ENCODE results near the gene PKNOX2. TPM values are rescaled to one million over a fixed set of nuclear protein-coding genes. Genes with fewer than 3 reads are reported as not detected.

Gene PKNOX2
- total RNA-seq, 1 donor from 2014 or later, result 21.5 TPM

GRCh38 chr11:125165843-125166763 lies 1.6 kb downstream of the PKNOX2 start:
- Mint-ChIP-seq H3K27me3 (ENCODE audit: low read depth) (peaks cover 13% of the 10 kb centered on the region), H3K9me3 (no peaks in the 10 kb centered on the region), H3K4me3 (peak overlapping the region; percentile 98), H3K27ac (ENCODE audit: unreplicated experiment) (peak overlapping the region; percentile 97), H3K4me1 (peaks cover 79% of the 10 kb centered on the region), H3K36me3 (ENCODE audit: low read depth) (no peaks in the 10 kb centered on the region)
- no peak for TF ChIP-seq CTCF (conservative IDR thresholded peaks at IDR 0.05)
- DNase-seq (ENCODE audit: low read depth, low spot score), result peak; percentile 30

- TF ChIP-seq CTCF (conservative IDR thresholded peaks at IDR 0.05), result no peak
- no peaks in the 10 kb centered on the region for H3K36me3 Mint-ChIP-seq (ENCODE audit: low read depth)
- no peak for DNase-seq (ENCODE audit: low read depth, low spot score)
- peak overlapping the region; percentile 98 for H3K4me3 Mint-ChIP-seq
- H3K9me3 Mint-ChIP-seq, result no peaks in the 10 kb centered on the region
- H3K4me1 Mint-ChIP-seq, result peaks cover 79% of the 10 kb centered on the region
- peaks cover 13% of the 10 kb centered on the region for H3K27me3 Mint-ChIP-seq (ENCODE audit: low read depth)
- H3K27ac Mint-ChIP-seq (ENCODE audit: unreplicated experiment), result peak overlapping the region; percentile 97
Observed at GRCh38 chr11:125166764-125167291, 2.3 kb downstream of the PKNOX2 start.

DNA sequence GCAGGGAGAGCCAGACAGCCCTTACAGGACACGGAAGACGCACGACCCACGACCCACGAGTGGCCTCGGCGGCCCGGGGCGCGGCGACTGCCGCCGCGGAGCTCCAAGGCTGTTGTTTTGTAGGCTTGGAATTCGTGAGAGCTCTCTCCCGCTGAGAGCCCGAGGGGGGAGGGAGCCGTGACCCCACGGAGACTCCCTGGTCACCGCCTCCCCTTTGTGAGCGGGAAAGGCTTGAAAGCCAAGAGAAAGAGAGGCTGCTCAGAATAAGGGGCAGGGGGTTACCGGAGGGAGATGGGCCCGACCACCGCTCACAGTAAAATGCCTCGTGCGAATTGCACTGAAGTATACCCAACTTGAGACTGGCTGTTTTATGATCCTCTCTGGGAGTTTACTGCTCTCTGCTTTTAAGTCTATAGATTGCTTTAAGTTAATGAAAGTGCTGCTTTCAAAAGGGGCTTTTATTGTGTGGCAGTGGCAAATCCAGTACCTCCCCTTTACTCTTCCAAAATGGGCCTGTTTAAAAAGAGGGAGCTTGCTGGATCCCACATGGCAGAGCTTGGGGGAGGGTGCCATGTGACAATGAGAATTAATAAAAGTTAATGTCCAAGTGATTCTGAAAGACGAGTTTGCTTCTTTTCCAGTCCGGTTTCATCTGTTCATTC lies 2.9 kb downstream of the PKNOX2 start:
- peaks cover 74% of the 10 kb centered on the region for H3K4me1 Mint-ChIP-seq
- H3K36me3 Mint-ChIP-seq (ENCODE audit: low read depth), result no peaks in the 10 kb centered on the region
- peak; percentile 74 for DNase-seq (ENCODE audit: low read depth, low spot score)
- H3K27ac Mint-ChIP-seq (ENCODE audit: unreplicated experiment), result peak overlapping the region; percentile 97
- peaks cover 13% of the 10 kb centered on the region for H3K27me3 Mint-ChIP-seq (ENCODE audit: low read depth)
- no peak for TF ChIP-seq CTCF (conservative IDR thresholded peaks at IDR 0.05)
- peak overlapping the region; percentile 98 for H3K4me3 Mint-ChIP-seq
- no peaks in the 10 kb centered on the region for H3K9me3 Mint-ChIP-seq

GRCh38 chr11:125167954-125168835 lies 3.6 kb downstream of the PKNOX2 start:
- no peak for DNase-seq (ENCODE audit: low read depth, low spot score)
- peak overlapping the region; percentile 98 for H3K4me3 Mint-ChIP-seq
- TF ChIP-seq CTCF (conservative IDR thresholded peaks at IDR 0.05), result no peak
- H3K27ac Mint-ChIP-seq (ENCODE audit: unreplicated experiment), result peak overlapping the region; percentile 97
- peaks cover 13% of the 10 kb centered on the region for H3K27me3 Mint-ChIP-seq (ENCODE audit: low read depth)
- no peaks in the 10 kb centered on the region for H3K36me3 Mint-ChIP-seq (ENCODE audit: low read depth)
- H3K4me1 Mint-ChIP-seq, result peaks cover 66% of the 10 kb centered on the region
- no peaks in the 10 kb centered on the region for H3K9me3 Mint-ChIP-seq

DNA sequence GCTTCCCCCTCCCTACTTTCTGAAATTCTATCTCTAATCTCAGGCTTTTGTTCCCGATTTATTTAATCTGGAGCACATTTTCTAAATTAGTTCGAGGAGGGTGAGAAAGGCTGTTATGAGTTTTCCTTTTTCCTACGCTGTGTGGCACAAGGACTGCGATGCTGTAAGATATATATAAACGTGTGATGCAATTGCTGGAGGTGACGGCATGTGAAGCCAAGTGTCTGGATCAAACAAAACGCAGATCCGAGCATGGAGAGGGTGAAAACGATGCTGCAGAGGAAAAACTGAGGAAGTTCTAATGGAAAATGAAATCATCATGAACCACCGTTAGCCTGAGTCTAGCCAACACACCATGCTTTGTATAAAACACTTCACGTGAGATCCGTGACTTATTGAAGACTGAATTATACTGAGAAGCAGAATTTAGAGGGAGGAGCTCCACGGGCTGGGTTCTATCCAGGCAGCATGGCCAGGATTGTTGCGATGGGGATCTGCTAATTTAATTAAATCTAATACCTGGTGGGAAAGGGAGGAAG lies 4.4 kb downstream of the PKNOX2 start:
- H3K4me3 Mint-ChIP-seq, result peak overlapping the region; percentile 77
- peaks cover 58% of the 10 kb centered on the region for H3K4me1 Mint-ChIP-seq
- peaks cover 13% of the 10 kb centered on the region for H3K27me3 Mint-ChIP-seq (ENCODE audit: low read depth)
- H3K36me3 Mint-ChIP-seq (ENCODE audit: low read depth), result no peaks in the 10 kb centered on the region
- TF ChIP-seq CTCF (conservative IDR thresholded peaks at IDR 0.05), result no peak
- H3K27ac Mint-ChIP-seq (ENCODE audit: unreplicated experiment), result no peak overlapping the region
- DNase-seq (ENCODE audit: low read depth, low spot score), result no peak
- H3K9me3 Mint-ChIP-seq, result no peaks in the 10 kb centered on the region
